Measurements from ENCODE around the gene LRCH4. TPM values are rescaled to one million over a fixed set of nuclear protein-coding genes. Genes with fewer than 3 reads are reported as not detected.
A peak's percentile ranks its signal among the peaks of the same experiment; 100 is the strongest.

The LRCH4 gene
- total and polyA plus RNA-seq, 2 of the 13 experiments (the other 11 are each of a cell fraction or from before 2014, with no cell fraction given): 7.0 to 9.3 TPM

DNA sequence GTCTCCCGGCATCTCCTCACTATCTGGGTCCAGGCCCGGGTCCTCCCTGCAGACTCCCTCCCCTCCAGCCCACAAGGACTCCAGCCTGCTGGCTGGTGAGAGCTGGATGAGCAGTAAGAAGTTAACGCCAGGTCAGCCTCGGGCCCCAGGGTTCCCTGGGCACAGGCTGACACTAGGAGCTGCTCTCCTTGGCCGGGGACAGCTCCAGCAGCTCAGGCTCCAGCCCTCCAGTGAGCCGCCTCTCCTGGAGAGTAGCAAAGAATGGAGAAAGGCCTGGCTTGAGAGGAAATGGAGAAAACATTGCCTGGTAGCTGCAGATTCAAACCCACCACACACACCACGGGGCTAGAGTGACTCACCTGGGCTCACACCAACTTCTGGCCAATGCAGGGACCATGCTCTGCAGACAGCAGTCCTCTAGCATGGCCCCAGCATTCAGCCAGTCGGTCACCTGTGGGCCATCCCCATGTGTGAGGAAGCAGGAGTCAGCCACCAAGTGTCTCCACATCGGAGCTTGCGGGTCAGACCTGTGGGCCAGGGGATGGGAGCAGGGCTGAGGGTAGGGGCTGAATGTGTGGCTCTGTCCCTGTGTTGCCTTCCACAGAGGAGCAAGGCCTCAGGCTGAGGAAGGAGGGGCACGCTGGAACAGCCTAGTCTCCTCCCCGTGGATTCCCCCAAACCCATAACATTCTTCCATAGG, 18.7 kb downstream of the LRCH4 start (continued):
- TF ChIP-seq ZNF280B (CRISPR knock-in tag; IDR thresholded peaks at IDR 0.05; ENCODE audit: borderline replicate concordance): no peak; the same call in 1 of the 2 replicates
- TF ChIP-seq MIXL1 (CRISPR knock-in tag; IDR thresholded peaks at IDR 0.05): no peak
- TF ChIP-seq DNMT1 (CRISPR knock-in tag; IDR thresholded peaks at IDR 0.05): 0 out of 2 replicates have a peak, but pooled peaks have one; percentile 13
- TF ChIP-seq SMARCE1 (IDR thresholded peaks at IDR 0.05; ENCODE audit: borderline replicate concordance): no peak
- no peak for TF ChIP-seq PHF8 (CRISPR knock-in tag; IDR thresholded peaks at IDR 0.05)
- peak; percentile 30 for TF ChIP-seq FOSL2 (CRISPR knock-in tag; IDR thresholded peaks at IDR 0.05)
- TF ChIP-seq ZNF691 (CRISPR knock-in tag; IDR thresholded peaks at IDR 0.05; ENCODE audit: borderline replicate concordance, low read depth): no peak
- TF ChIP-seq HMGXB4 (CRISPR knock-in tag; IDR thresholded peaks at IDR 0.05; ENCODE audit: borderline replicate concordance in 1 of 2, low read depth in 1 of 2): peak in 1 of 2 experiments; percentile 50; a peak in 1 of 4 replicates
- no peak for TF ChIP-seq AFF4 (CRISPR knock-in tag; IDR thresholded peaks at IDR 0.05)
- TF ChIP-seq ZSCAN25 (CRISPR knock-in tag; IDR thresholded peaks at IDR 0.05): no peak
- TF ChIP-seq ZSCAN9 (CRISPR knock-in tag; IDR thresholded peaks at IDR 0.05; ENCODE audit: borderline replicate concordance): no peak
- TF ChIP-seq GFI1 (CRISPR knock-in tag; IDR thresholded peaks at IDR 0.05; ENCODE audit: borderline replicate concordance): peak; percentile 3; the same call in 1 of the 2 replicates
- TF ChIP-seq ZBTB38 (CRISPR knock-in tag; IDR thresholded peaks at IDR 0.05): peak; percentile 81; the same call in 1 of the 2 replicates
- TF ChIP-seq ZNF607 (CRISPR knock-in tag; IDR thresholded peaks at IDR 0.05; ENCODE audit: borderline replicate concordance): peak; percentile 82
- TF ChIP-seq TCF7 (IDR thresholded peaks at IDR 0.05; ENCODE audit: low read depth): no peak

Measured in HepG2 (cell line).